GM12878 (cell line): ENCODE measurements around the gene PDE11A. TPM values are rescaled to one million over a fixed set of nuclear protein-coding genes. Genes with fewer than 3 reads are reported as not detected.

ENCODE experiments used
- ATAC-seq: fragments of 200-7000 bp; cut with Tn5 transposase; 3 replicates; pipeline ENCODE4 v1.9.1; 2020; ENCODE audit warnings: mild to moderate bottlenecking, moderate library complexity
- BruUV-seq: library from RNA; stranded (reverse); fragments of 400-500 nt; replicated peaks from 2 replicates; lab custom pipeline; 2021; lab: Mats Ljungman, UMichigan
- CTCF ChIA-PET: fragments of 300-600 bp; sonication (Branson Sonifier 250); formaldehyde crosslinking; extraction: SDS; loops from one replicate; lab custom pipeline; 2021; ENCODE audit warnings: inconsistent platforms; lab: Yijun Ruan, JAX
- POLR2A ChIA-PET: fragments of 350-600 bp; formaldehyde crosslinking; extraction: SDS; loops from one replicate; lab custom pipeline; 2021; ENCODE audit warnings: inconsistent platforms; lab: Charles Lee
- RAD21 ChIA-PET: fragments of 300-600 bp; sonication (Branson Sonifier 250); formaldehyde crosslinking; loops from one replicate; lab custom pipeline; 2023; ENCODE audit warnings: antibody characterized with exemption; ENCODE audit not compliant: unreplicated experiment; lab: Charles Lee
- SMC1A ChIA-PET: fragments of 300-600 bp; sonication (Branson Sonifier 250); formaldehyde crosslinking; loops from one replicate; lab custom pipeline; 2023; ENCODE audit not compliant: unreplicated experiment, uncharacterized antibody; lab: Charles Lee
- DNase-seq: peaks from one replicate; pipeline ENCODE4 v3.0.0-alpha.2; 2011; ENCODE audit warnings: low read depth, low spot score
- FAIRE-seq: peaks from 3 replicates; lab custom pipeline; 2011; peaks lifted over from hg19 to GRCh38; lab: Jason Lieb, UNC
- H2AFZ ChIP-seq: 2 replicates; pipeline ENCODE4 v1.6.0; 2011; ENCODE audit warnings: low read depth, low read length, control low read depth; ENCODE audit not compliant: control insufficient read depth
- H3K27ac ChIP-seq: 2 replicates; pipeline ENCODE4 v1.5.1; 2011; ENCODE audit warnings: control low read depth; ENCODE audit not compliant: control insufficient read depth, insufficient read depth
- H3K27me3 ChIP-seq, 2 experiments: replicated peaks in 1 of 2; 2 replicates each; pipeline versions ENCODE4 v1.6.0 to v1.6.1; 2011; ENCODE audit warnings: low read length in 1 of 2; ENCODE audit not compliant: control insufficient read depth in 2 of 2, insufficient read depth in 2 of 2
- H3K36me3 ChIP-seq, 2 experiments: 2 replicates each; pipeline ENCODE4 v1.5.1; 2011; ENCODE audit warnings: low read length in 1 of 2; ENCODE audit not compliant: control insufficient read depth in 2 of 2, insufficient read depth in 2 of 2
- H3K4me1 ChIP-seq: 2 replicates; pipeline ENCODE4 v1.6.1; 2011; ENCODE audit warnings: mild to moderate bottlenecking, low read length, moderate library complexity, mixed read lengths; ENCODE audit not compliant: control insufficient read depth, insufficient read depth
- H3K4me2 ChIP-seq: 2 replicates; pipeline ENCODE4 v1.6.0; 2011; ENCODE audit warnings: control low read depth; ENCODE audit not compliant: control insufficient read depth, insufficient read depth
- H3K4me3 ChIP-seq: fragments of 200-600 bp; sonication (generic); 2 replicates; pipeline ENCODE4 v1.5.1; 2016
- H3K79me2 ChIP-seq: 2 replicates; pipeline ENCODE4 v1.6.0; 2011; ENCODE audit warnings: low read length; ENCODE audit not compliant: control insufficient read depth, insufficient read depth
- H3K9ac ChIP-seq: 2 replicates; pipeline ENCODE4 v1.8.0; 2011; ENCODE audit warnings: low read length, control low read depth, mixed read lengths; ENCODE audit not compliant: control insufficient read depth, insufficient read depth
- H3K9me3 ChIP-seq: replicated peaks from 3 replicates; pipeline ENCODE4 v1.5.1; 2011; ENCODE audit warnings: mild to moderate bottlenecking, low read length; ENCODE audit not compliant: control insufficient read depth, insufficient read depth
- H4K20me1 ChIP-seq: 2 replicates; pipeline ENCODE4 v1.6.0; 2011; ENCODE audit not compliant: control insufficient read depth, insufficient read depth
- BCL3 ChIP-seq: IDR thresholded peaks from 2 replicates; pipeline ENCODE4 v1.6.1; 2011; ENCODE audit warnings: borderline replicate concordance, low read depth, mild to moderate bottlenecking, moderate library complexity, low read length; ENCODE audit not compliant: insufficient read depth, poor library complexity, severe bottlenecking
- GABPA ChIP-seq: IDR thresholded peaks from 2 replicates; pipeline ENCODE4 v1.6.1; 2014; ENCODE audit warnings: antibody characterized with exemption, low read depth, mild to moderate bottlenecking, inconsistent platforms
- HCFC1 ChIP-seq: fragments of 150-350 bp; IDR thresholded peaks from 2 replicates; pipeline ENCODE4 v1.6.1; 2014; ENCODE audit warnings: low read length
- HDGF ChIP-seq: fragments of 450-650 bp; IDR thresholded peaks from 2 replicates; pipeline ENCODE4 v1.6.1; 2016; ENCODE audit warnings: antibody characterized with exemption
- IRF3 ChIP-seq: fragments of 450-650 bp; IDR thresholded peaks from 2 replicates; pipeline ENCODE4 v1.6.1; 2014; ENCODE audit warnings: mild to moderate bottlenecking
- NBN ChIP-seq: fragments of 450-650 bp; IDR thresholded peaks from 2 replicates; pipeline ENCODE4 v1.6.1; 2016
- NR2F1 ChIP-seq: fragments of 450-650 bp; conservative IDR thresholded peaks from 2 replicates; pipeline ENCODE4 v1.6.1; 2017; ENCODE audit warnings: mild to moderate bottlenecking
- RAD51 ChIP-seq: fragments of 450-650 bp; IDR thresholded peaks from 2 replicates; pipeline ENCODE4 v1.6.1; 2016; ENCODE audit warnings: moderate library complexity, mild to moderate bottlenecking, inconsistent platforms
- SREBF1 ChIP-seq: IDR thresholded peaks from 2 replicates; pipeline ENCODE4 v1.6.1; 2012; ENCODE audit warnings: mild to moderate bottlenecking, low read length
- STAT1 ChIP-seq: fragments of 450-650 bp; conservative IDR thresholded peaks from 2 replicates; pipeline ENCODE4 v1.6.1; 2014; ENCODE audit warnings: antibody characterized with exemption, mild to moderate bottlenecking
- TAF1 ChIP-seq: IDR thresholded peaks from 2 replicates; pipeline ENCODE4 v1.6.1; 2011; ENCODE audit warnings: mild to moderate bottlenecking, low read depth, low read length, borderline replicate concordance
- WGBS: methylation state at CpG from one replicate; pipeline ENCODE4 v1.1.6; 2016; ENCODE audit warnings: low lambda C conversion rate; ENCODE audit not compliant: insufficient replicate concordance, insufficient coverage; ENCODE audit errors: missing lambda C conversion rate; 5-methylcytosine and 5-hydroxymethylcytosine counted together
- in situ Hi-C: fragments of 300-500 bp; cut with MboI; formaldehyde crosslinking; loops from 9 replicates; pipeline ENCODE4 v1.14.3; 2018; ENCODE audit warnings: mixed read lengths
- intact Hi-C: fragments of 100-400 bp; cut with micrococcal nuclease; formaldehyde crosslinking; loops from one replicate; pipeline ENCODE4 v1.14.2; 2022; ENCODE audit not compliant: unreplicated experiment
- polyA plus RNA-seq, 11 experiments: library from polyadenylated mRNA; depleted of rRNA in 4 of 11; unstranded in 6 of 11; stranded (reverse) in 5 of 11; fragments of >200 nt; fragmentation: Nextera tagmentation in 4 of 11; fragmentation: Illumina TruSeq in 1 of 11; extraction: Ambion mirVana in 4 of 11; extraction: Trizol in 1 of 11; gene quantifications; 1 replicate in 1 of 11; 2 replicates in 10 of 11; pipeline versions ENCODE4 v1.2.1 to v1.2.3, GENCODE V29; 2011 to 2016; ENCODE audit warnings: inconsistent platforms in 2 of 11, missing spikeins in 2 of 11, low read depth in 1 of 11
- total RNA-seq, 4 experiments: library from RNA; depleted of rRNA in 3 of 4; stranded (reverse); fragments of >200 nt in 3 of 4; fragmentation: Illumina TruSeq in 1 of 4; extraction: Trizol in 1 of 4; gene quantifications; 2 replicates each; pipeline versions ENCODE4 v1.2.1 to v1.2.3, GENCODE V29; 2013 to 2021
- TF ChIP-seq, protein P1 (sequence below): fragments of 450-650 bp; IDR thresholded peaks from 2 replicates; pipeline ENCODE4 v1.6.1; 2017; ENCODE audit warnings: mild to moderate bottlenecking, moderate library complexity
- TF ChIP-seq, protein P2 (sequence below): fragments of 450-650 bp; IDR thresholded peaks from 2 replicates; pipeline ENCODE4 v1.6.1; 2016; ENCODE audit warnings: mild to moderate bottlenecking
- TF ChIP-seq, protein P3 (sequence below), 3 experiments: IDR thresholded peaks in 2 of 3; conservative IDR thresholded peaks in 1 of 3; 2 replicates each; pipeline ENCODE4 v1.5.1; 2011; ENCODE audit warnings: low read depth in 3 of 3, low read length in 3 of 3, mild to moderate bottlenecking in 3 of 3, control low read depth in 2 of 3, moderate library complexity in 2 of 3, inconsistent platforms in 1 of 3, mixed read lengths in 1 of 3; ENCODE audit not compliant: control insufficient read depth in 2 of 3, insufficient read depth in 1 of 3; ENCODE audit errors: extremely low read depth in 1 of 3

PDE11A gene
- total and polyA plus RNA-seq, 10 of the 15 experiments (the other 5 are each of a cell fraction or from before 2014, with no cell fraction given), result 0.01 to 0.17 (median 0.06) TPM; not detected in 5

- no peak overlapping the region for H3K4me2 ChIP-seq
- no TSS peak for BruUV-seq
- H3K27ac ChIP-seq, result no peak overlapping the region
- H4K20me1 ChIP-seq, result no peaks in the 10 kb centered on the region
- H3K4me3 ChIP-seq, result no peak overlapping the region
- no peaks in the 10 kb centered on the region for H3K27me3 ChIP-seq
- no peaks in the 10 kb centered on the region for H3K9me3 ChIP-seq
- ATAC-seq (no peak), DNase-seq (no peak), FAIRE-seq (no peak)
- SMC1A ChIA-PET, result no interaction called here
- WGBS, result 21% methylated on average over 3 of the region's 3 CpGs
- H3K79me2 ChIP-seq, result no peaks in the 10 kb centered on the region
- H3K4me1 ChIP-seq, result no peaks in the 10 kb centered on the region
- POLR2A ChIA-PET, result no interaction called here
- in situ Hi-C loops, result no loop called here
- intact Hi-C loops, result no loop called here
- no peaks in the 10 kb centered on the region for H3K36me3 ChIP-seq
- no peak overlapping the region for H2AFZ ChIP-seq
- RAD21 ChIA-PET, result no interaction called here
- H3K9ac ChIP-seq, result no peak overlapping the region
- CTCF ChIA-PET, result interaction anchor here (1.5 kb wide), 1 partner anchor 9 kb away, joined by 3 read pairs; no protein-coding TSS in a partner anchor
- no peak for TF ChIP-seq IRF3
- TF ChIP-seq TAF1, result no peak
- TF ChIP-seq HDGF, result no peak
- TF ChIP-seq, protein P1, sequence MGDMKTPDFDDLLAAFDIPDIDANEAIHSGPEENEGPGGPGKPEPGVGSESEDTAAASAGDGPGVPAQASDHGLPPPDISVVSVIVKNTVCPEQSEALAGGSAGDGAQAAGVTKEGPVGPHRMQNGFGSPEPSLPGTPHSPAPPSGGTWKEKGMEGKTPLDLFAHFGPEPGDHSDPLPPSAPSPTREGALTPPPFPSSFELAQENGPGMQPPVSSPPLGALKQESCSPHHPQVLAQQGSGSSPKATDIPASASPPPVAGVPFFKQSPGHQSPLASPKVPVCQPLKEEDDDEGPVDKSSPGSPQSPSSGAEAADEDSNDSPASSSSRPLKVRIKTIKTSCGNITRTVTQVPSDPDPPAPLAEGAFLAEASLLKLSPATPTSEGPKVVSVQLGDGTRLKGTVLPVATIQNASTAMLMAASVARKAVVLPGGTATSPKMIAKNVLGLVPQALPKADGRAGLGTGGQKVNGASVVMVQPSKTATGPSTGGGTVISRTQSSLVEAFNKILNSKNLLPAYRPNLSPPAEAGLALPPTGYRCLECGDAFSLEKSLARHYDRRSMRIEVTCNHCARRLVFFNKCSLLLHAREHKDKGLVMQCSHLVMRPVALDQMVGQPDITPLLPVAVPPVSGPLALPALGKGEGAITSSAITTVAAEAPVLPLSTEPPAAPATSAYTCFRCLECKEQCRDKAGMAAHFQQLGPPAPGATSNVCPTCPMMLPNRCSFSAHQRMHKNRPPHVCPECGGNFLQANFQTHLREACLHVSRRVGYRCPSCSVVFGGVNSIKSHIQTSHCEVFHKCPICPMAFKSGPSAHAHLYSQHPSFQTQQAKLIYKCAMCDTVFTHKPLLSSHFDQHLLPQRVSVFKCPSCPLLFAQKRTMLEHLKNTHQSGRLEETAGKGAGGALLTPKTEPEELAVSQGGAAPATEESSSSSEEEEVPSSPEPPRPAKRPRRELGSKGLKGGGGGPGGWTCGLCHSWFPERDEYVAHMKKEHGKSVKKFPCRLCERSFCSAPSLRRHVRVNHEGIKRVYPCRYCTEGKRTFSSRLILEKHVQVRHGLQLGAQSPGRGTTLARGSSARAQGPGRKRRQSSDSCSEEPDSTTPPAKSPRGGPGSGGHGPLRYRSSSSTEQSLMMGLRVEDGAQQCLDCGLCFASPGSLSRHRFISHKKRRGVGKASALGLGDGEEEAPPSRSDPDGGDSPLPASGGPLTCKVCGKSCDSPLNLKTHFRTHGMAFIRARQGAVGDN, result no peak
- TF ChIP-seq NBN, result no peak
- TF ChIP-seq SREBF1, result no peak
- TF ChIP-seq, protein P2, sequence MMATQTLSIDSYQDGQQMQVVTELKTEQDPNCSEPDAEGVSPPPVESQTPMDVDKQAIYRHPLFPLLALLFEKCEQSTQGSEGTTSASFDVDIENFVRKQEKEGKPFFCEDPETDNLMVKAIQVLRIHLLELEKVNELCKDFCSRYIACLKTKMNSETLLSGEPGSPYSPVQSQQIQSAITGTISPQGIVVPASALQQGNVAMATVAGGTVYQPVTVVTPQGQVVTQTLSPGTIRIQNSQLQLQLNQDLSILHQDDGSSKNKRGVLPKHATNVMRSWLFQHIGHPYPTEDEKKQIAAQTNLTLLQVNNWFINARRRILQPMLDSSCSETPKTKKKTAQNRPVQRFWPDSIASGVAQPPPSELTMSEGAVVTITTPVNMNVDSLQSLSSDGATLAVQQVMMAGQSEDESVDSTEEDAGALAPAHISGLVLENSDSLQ, result no peak
- no peak for TF ChIP-seq GABPA
- TF ChIP-seq RAD51, result no peak
- no peak for TF ChIP-seq NR2F1
- TF ChIP-seq, protein P3, sequence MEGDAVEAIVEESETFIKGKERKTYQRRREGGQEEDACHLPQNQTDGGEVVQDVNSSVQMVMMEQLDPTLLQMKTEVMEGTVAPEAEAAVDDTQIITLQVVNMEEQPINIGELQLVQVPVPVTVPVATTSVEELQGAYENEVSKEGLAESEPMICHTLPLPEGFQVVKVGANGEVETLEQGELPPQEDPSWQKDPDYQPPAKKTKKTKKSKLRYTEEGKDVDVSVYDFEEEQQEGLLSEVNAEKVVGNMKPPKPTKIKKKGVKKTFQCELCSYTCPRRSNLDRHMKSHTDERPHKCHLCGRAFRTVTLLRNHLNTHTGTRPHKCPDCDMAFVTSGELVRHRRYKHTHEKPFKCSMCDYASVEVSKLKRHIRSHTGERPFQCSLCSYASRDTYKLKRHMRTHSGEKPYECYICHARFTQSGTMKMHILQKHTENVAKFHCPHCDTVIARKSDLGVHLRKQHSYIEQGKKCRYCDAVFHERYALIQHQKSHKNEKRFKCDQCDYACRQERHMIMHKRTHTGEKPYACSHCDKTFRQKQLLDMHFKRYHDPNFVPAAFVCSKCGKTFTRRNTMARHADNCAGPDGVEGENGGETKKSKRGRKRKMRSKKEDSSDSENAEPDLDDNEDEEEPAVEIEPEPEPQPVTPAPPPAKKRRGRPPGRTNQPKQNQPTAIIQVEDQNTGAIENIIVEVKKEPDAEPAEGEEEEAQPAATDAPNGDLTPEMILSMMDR (IDR thresholded peaks at IDR 0.05 in 2 of 3, conservative IDR thresholded peaks at IDR 0.05 in 1 of 3; ENCODE audit: control insufficient read depth in 2 of 3, extremely low read depth in 1 of 3, insufficient read depth in 1 of 3, low read depth in 3 of 3, low read length in 3 of 3), result no peak
- TF ChIP-seq BCL3, result no peak
- no peak for TF ChIP-seq STAT1
- no peak for TF ChIP-seq HCFC1
These were observed 176.0 kb downstream of the PDE11A start for GRCh38 chr2:177896587-177896986.
